Measurements from ENCODE around the gene HJURP. TPM values are rescaled to one million over a fixed set of nuclear protein-coding genes. Genes with fewer than 3 reads are reported as not detected.

The HJURP gene
- total and polyA plus RNA-seq, 4 donors = 4.9 to 11.4 (median 9.7) TPM

- H3K27me3 ChIP-seq (ENCODE audit: control insufficient read depth, insufficient read depth, low read length) = no peaks in the 10 kb centered on the region
- H3K4me1 ChIP-seq (ENCODE audit: control insufficient read depth, insufficient read depth, low read length) = no peaks in the 10 kb centered on the region
- H3K27ac ChIP-seq (ENCODE audit: low read depth, low read length) = no peak overlapping the region
- no peaks in the 10 kb centered on the region for H3K9me3 ChIP-seq (ENCODE audit: control insufficient read depth, insufficient read depth, low read length)
- H3K4me3 ChIP-seq (ENCODE audit: low read depth, low read length) = no peak overlapping the region
- 84% methylated on average over 10 of the region's 10 CpGs for WGBS (ENCODE audit: insufficient coverage)
- no peak for DNase-seq (ENCODE audit: low read depth in 4 of 6, low spot score in 6 of 6)
- H3K36me3 ChIP-seq (ENCODE audit: control insufficient read depth, insufficient read depth, low read length) = no peaks in the 10 kb centered on the region
Observed at GRCh38 chr2:233807966-233808935, 46.1 kb downstream of the HJURP start.

GRCh38 chr2:233807215-233807865 lies 47.0 kb downstream of the HJURP start:
- H3K4me3 ChIP-seq (ENCODE audit: low read depth, low read length) = no peak overlapping the region
- no peak overlapping the region for H3K27ac ChIP-seq (ENCODE audit: low read depth, low read length)
- H3K36me3 ChIP-seq (ENCODE audit: control insufficient read depth, insufficient read depth, low read length) = no peaks in the 10 kb centered on the region
- H3K9me3 ChIP-seq (ENCODE audit: control insufficient read depth, insufficient read depth, low read length) = no peaks in the 10 kb centered on the region
- H3K27me3 ChIP-seq (ENCODE audit: control insufficient read depth, insufficient read depth, low read length) = no peaks in the 10 kb centered on the region
- no peak for DNase-seq (ENCODE audit: low read depth in 4 of 6, low spot score in 6 of 6)
- WGBS (ENCODE audit: insufficient coverage) = 90% methylated on average over 10 of the region's 12 CpGs
- no peaks in the 10 kb centered on the region for H3K4me1 ChIP-seq (ENCODE audit: control insufficient read depth, insufficient read depth, low read length)

- H3K4me3 ChIP-seq (ENCODE audit: low read depth, low read length) = no peak overlapping the region
- WGBS (ENCODE audit: insufficient coverage) = 75% methylated on average over 8 of the region's 8 CpGs
- no peaks in the 10 kb centered on the region for H3K27me3 ChIP-seq (ENCODE audit: control insufficient read depth, insufficient read depth, low read length)
- H3K4me1 ChIP-seq (ENCODE audit: control insufficient read depth, insufficient read depth, low read length) = no peaks in the 10 kb centered on the region
- DNase-seq (ENCODE audit: low read depth in 4 of 6, low spot score in 6 of 6) = no peak
- H3K27ac ChIP-seq (ENCODE audit: low read depth, low read length) = no peak overlapping the region
- no peaks in the 10 kb centered on the region for H3K9me3 ChIP-seq (ENCODE audit: control insufficient read depth, insufficient read depth, low read length)
- no peaks in the 10 kb centered on the region for H3K36me3 ChIP-seq (ENCODE audit: control insufficient read depth, insufficient read depth, low read length)
Observed at GRCh38 chr2:233803994-233804393, 50.3 kb downstream of the HJURP start.

GRCh38 chr2:233803292-233803911 lies 50.9 kb downstream of the HJURP start:
- Histone ChIP-seq H3K9me3 (ENCODE audit: control insufficient read depth, insufficient read depth, low read length) (no peaks in the 10 kb centered on the region), H3K4me3 (ENCODE audit: low read depth, low read length) (no peak overlapping the region), H3K27ac (ENCODE audit: low read depth, low read length) (no peak overlapping the region), H3K36me3 (ENCODE audit: control insufficient read depth, insufficient read depth, low read length) (no peaks in the 10 kb centered on the region), H3K27me3 (ENCODE audit: control insufficient read depth, insufficient read depth, low read length) (no peaks in the 10 kb centered on the region), H3K4me1 (ENCODE audit: control insufficient read depth, insufficient read depth, low read length) (no peaks in the 10 kb centered on the region)
- 75% methylated on average over 2 of the region's 2 CpGs for WGBS (ENCODE audit: insufficient coverage)
- no peak for DNase-seq (ENCODE audit: low read depth in 4 of 6, low spot score in 6 of 6)

GRCh38 chr2:233802132-233802815 lies 52.1 kb downstream of the HJURP start:
- Histone ChIP-seq H3K4me1 (ENCODE audit: control insufficient read depth, insufficient read depth, low read length) (no peaks in the 10 kb centered on the region), H3K4me3 (ENCODE audit: low read depth, low read length) (no peak overlapping the region), H3K36me3 (ENCODE audit: control insufficient read depth, insufficient read depth, low read length) (no peaks in the 10 kb centered on the region), H3K27me3 (ENCODE audit: control insufficient read depth, insufficient read depth, low read length) (no peaks in the 10 kb centered on the region), H3K27ac (ENCODE audit: low read depth, low read length) (no peak overlapping the region), H3K9me3 (ENCODE audit: control insufficient read depth, insufficient read depth, low read length) (no peaks in the 10 kb centered on the region)
- WGBS (ENCODE audit: insufficient coverage) = 67% methylated on average over 1 of the region's 3 CpGs
- DNase-seq (ENCODE audit: low read depth in 4 of 6, low spot score in 6 of 6) = no peak

- no peak for DNase-seq (ENCODE audit: low read depth in 4 of 6, low spot score in 6 of 6)
- 82% methylated on average over 5 of the region's 9 CpGs for WGBS (ENCODE audit: insufficient coverage)
- H3K4me1 ChIP-seq (ENCODE audit: control insufficient read depth, insufficient read depth, low read length) = no peaks in the 10 kb centered on the region
- no peak overlapping the region for H3K27ac ChIP-seq (ENCODE audit: low read depth, low read length)
- no peaks in the 10 kb centered on the region for H3K27me3 ChIP-seq (ENCODE audit: control insufficient read depth, insufficient read depth, low read length)
- no peaks in the 10 kb centered on the region for H3K36me3 ChIP-seq (ENCODE audit: control insufficient read depth, insufficient read depth, low read length)
- no peak overlapping the region for H3K4me3 ChIP-seq (ENCODE audit: low read depth, low read length)
- no peaks in the 10 kb centered on the region for H3K9me3 ChIP-seq (ENCODE audit: control insufficient read depth, insufficient read depth, low read length)
Observed at GRCh38 chr2:233801357-233802131, 52.8 kb downstream of the HJURP start.

- no peak for DNase-seq (ENCODE audit: low read depth in 4 of 6, low spot score in 6 of 6)
- Histone ChIP-seq H3K27me3 (ENCODE audit: control insufficient read depth, insufficient read depth, low read length) (no peaks in the 10 kb centered on the region), H3K27ac (ENCODE audit: low read depth, low read length) (no peak overlapping the region), H3K9me3 (ENCODE audit: control insufficient read depth, insufficient read depth, low read length) (no peaks in the 10 kb centered on the region), H3K4me3 (ENCODE audit: low read depth, low read length) (no peak overlapping the region), H3K36me3 (ENCODE audit: control insufficient read depth, insufficient read depth, low read length) (no peaks in the 10 kb centered on the region), H3K4me1 (ENCODE audit: control insufficient read depth, insufficient read depth, low read length) (no peaks in the 10 kb centered on the region)
- 93% methylated on average over 4 of the region's 7 CpGs for whole genome bisulfite sequencing (ENCODE audit: insufficient coverage)
Observed at GRCh38 chr2:233800208-233800607, 54.1 kb downstream of the HJURP start.

- no peak overlapping the region for H3K27ac ChIP-seq (ENCODE audit: low read depth, low read length)
- H3K27me3 ChIP-seq (ENCODE audit: control insufficient read depth, insufficient read depth, low read length) = no peaks in the 10 kb centered on the region
- no peak for DNase-seq (ENCODE audit: low read depth in 4 of 6, low spot score in 6 of 6)
- H3K9me3 ChIP-seq (ENCODE audit: control insufficient read depth, insufficient read depth, low read length) = no peaks in the 10 kb centered on the region
- no peaks in the 10 kb centered on the region for H3K36me3 ChIP-seq (ENCODE audit: control insufficient read depth, insufficient read depth, low read length)
- no peak overlapping the region for H3K4me3 ChIP-seq (ENCODE audit: low read depth, low read length)
- WGBS (ENCODE audit: insufficient coverage) = 74% methylated on average over 5 of the region's 5 CpGs
- no peaks in the 10 kb centered on the region for H3K4me1 ChIP-seq (ENCODE audit: control insufficient read depth, insufficient read depth, low read length)
Observed at GRCh38 chr2:233799716-233800115, 54.6 kb downstream of the HJURP start.
